ENCODE data around the gene ADRA2B.
"Not testable (repeated sequence)": the region's sequence is repeated elsewhere in the genome, so short reads cannot be mapped to it uniquely, and the experiment has no call there.

Gene ADRA2B

GRCh38 chr2:96150007-96150640 is 33.8 kb upstream of the ADRA2B start:
- DNase-seq = no peak

GRCh38 chr2:96148410-96149217 is 32.2 kb upstream of the ADRA2B start:
- DNase-seq = peak; percentile 88

DNA sequence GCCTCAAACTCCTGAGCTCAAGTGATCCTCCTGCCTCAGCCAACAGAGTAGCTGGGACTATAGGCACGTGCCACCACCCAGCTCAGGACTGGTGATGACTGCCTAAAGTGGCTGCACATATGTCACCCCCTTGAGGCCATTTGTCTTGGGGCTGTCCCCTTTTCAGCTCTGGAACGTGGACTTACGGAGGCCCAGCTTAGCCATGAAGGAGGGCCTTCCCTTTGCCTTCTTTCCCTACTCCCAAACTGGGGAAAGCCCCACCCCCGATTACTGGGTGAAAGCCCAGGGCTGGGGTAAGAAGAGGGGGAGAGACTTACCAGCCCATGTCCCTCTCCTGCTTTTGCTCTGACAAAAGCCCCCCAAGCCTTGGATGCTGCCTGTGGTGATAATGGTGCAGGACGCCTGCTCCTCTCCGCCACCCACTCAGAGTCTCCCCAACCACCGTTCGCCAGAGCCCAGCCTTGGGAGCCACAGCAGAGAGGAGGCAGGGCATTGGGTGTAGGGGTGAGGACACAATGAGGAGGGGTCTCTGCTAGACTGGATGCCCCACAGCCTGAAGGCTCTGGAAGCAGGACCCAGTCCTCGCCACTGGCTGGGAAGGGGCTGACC is 31.3 kb upstream of the ADRA2B start:
- DNase-seq = no peak

- DNase-seq = peak; percentile 47
Observed at GRCh38 chr2:96146881-96147592, 30.7 kb upstream of the ADRA2B start.

DNA sequence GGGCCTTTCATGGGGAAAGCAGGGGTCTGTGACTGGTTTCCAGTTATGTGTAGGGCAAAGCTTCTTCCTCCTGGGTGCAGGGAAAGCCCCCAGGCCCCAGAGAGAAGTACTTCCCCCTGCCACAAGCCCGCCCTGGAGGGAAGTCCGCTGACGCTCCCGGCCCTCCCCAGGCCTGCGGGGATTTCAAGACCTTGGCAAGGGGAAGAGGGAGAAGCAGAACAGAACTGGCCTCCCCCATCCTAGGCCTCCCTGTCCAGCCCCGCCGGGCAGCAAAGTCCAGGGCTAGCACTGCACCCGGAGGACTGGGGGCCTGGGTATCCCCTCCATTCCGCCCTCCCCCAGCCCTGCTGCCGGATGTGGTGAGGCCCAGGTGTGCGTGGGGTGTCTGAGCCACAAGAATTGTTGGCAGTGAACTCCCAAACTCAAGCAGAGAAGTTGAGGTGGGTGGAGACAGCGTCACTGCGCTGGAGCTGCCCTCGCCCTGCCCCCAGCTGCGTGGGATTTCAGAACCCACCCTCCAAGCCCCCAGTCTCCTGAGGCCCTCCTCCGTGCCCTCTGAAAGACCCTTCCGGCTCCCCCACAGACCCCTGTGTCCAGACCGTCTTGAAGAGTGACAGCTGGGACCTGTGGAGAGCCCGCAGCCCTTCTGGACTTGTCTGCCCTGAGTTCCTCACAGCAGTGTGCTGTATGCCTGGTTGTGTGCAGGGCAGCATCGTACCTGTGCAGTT is 29.9 kb upstream of the ADRA2B start:
- DNase-seq = no peak

DNA sequence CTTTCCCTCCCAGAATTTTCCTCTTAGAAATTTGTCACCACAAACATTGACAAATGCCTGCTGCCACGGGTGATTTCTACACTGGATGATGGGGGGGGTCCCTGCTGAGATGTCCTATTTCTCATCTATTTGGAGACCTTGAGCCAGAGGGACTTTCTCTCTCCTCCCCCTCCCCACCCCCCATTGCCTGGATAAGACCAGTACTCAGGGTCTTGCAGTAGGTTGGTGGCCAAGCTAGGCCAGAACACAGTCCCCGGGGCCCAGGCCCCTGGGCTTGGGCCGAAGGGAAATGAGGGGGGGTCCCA is 29.4 kb upstream of the ADRA2B start:
- DNase-seq = no peak

- peak; percentile 70 for DNase-seq
Observed at GRCh38 chr2:96145036-96145847, 28.9 kb upstream of the ADRA2B start, which contains the start of gene DUSP2. DUSP2 (minus strand) TSS chr2:96145440; CDS start chr2:96145354, 86 bp downstream.

DNA sequence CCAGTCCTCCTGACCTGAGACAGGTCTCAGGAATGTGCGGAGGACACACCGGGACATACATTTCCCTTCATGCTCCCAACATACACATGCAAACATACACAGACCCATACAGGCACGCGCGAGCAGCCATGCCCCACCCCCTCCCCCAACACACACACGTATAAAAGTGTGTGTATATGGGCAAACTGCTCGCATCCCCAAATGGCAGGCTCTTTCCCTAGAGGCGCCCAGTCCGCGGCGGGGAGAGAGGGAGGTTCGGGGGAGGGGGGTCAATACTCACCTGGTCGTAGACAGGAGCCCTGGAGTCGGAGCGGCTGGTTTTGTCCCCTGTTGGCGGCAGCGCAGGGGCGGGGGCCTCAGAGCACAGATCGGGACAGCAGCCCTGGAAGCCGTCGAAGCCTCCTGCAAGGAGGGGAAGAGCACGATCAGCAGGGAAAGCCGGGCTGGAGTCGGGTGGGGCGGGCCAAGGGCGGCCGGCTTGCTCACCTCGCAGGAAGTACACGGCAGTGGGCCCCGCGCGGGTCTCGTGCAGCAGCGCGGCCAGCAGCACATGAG is 28.2 kb upstream of the ADRA2B start:
- DNase-seq = no peak

GRCh38 chr2:96143848-96144480 is 27.6 kb upstream of the ADRA2B start:
- no peak for DNase-seq

DNA sequence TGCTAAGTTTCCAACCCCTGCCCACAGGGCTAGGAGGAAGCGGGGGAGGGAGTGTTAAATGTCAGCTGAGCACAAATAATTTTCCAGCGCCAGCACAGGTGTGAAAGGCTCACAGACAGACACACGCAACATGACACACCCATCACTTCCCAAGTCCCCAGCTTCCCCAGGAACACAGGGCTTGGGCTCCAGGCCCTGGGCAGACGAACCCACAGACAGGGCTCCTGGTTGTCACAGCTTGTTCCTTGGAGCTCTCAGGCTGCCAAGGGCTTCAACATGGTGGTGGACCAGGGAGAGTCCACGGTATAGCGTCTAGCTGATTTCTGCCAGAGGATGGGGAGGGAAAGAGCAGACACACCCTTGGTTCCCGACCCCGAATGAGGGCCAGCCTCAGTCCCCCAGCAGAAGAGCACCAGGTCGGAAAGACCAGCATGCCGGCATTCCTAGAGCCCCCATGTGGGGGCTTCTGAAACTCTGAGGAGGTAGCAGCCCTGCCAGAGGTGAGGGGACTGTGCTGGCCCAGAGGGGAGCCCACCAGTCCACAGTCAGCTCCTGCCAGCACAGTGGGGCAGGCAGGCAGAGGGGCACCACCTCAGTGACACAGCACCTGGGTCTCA is 27.0 kb upstream of the ADRA2B start:
- DNase-seq = no peak

DNA sequence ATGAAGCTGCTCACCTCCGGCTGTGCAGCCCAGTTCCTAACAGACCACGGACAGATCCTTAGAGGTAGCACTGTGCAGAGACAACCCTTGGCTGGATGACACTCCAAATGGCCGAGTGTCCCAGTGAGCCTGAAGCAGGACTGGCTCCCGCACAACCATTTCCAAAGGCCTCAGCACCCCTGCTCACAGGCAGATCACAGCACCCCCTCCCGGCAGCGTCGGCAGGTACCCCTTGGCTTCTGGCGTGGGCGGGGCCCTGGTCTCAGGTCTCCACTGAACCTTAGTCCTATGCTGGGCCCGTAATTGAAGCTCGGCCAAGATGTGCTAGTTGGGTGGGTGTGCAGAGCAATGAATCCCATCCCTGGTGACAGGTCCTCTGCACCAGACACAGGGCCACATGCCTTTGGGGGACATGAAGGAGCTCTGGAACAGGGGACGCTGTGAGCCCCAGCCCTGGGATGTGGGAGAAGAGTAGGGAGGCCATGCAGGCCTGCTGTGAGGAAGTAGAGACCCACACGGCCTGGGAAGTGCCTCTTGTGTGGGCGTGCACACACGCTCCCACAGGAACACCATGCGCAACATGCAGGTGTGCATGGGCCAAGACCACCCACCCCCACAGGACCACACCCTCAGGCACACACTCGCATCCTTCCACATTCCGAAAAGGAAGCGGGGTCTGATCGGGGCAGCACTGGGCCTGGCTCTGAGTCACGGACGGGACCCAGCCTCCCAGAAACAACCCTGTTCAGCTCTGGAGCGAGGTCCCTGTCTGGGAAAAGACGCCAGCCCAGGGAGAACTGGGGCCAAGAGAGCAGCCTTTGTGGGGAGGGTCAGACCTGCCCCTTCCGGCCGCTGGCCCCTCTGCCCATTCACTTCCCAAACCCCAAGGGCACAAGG is 26.1 kb upstream of the ADRA2B start:
- DNase-seq = no peak

- not testable (repeated sequence) for DNase-seq
Observed at GRCh38 chr2:96141624-96141967, 25.2 kb upstream of the ADRA2B start.

- DNase-seq = no peak
Observed at GRCh38 chr2:96140941-96141623, 24.7 kb upstream of the ADRA2B start.

DNA sequence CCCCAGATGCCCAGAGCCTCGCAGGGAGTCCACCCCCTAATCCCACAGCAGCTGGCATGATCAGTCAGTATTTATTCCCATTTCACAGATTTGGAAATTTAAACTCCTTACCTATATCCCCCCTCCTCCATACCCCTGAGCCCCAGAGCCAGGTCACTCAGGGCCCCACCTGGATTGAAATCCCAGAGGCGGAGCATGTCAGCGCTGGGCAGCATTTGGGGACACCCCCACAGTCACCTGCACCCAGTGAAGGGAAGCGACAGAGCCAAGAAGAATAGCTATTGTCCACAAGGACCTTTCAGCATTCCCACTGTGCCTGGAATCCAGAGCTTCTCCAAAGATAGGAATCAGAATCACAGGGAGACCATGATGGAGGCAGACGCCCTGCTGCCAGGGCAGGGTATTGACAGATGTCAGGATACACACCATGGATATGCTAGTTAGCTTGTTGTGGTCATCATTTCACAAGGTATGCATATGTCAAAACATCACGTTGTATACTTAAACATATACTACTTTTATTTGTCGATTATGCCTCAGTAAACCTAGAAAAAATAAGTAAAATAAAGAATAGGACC is 22.9 kb upstream of the ADRA2B start:
- DNase-seq = no peak

DNA sequence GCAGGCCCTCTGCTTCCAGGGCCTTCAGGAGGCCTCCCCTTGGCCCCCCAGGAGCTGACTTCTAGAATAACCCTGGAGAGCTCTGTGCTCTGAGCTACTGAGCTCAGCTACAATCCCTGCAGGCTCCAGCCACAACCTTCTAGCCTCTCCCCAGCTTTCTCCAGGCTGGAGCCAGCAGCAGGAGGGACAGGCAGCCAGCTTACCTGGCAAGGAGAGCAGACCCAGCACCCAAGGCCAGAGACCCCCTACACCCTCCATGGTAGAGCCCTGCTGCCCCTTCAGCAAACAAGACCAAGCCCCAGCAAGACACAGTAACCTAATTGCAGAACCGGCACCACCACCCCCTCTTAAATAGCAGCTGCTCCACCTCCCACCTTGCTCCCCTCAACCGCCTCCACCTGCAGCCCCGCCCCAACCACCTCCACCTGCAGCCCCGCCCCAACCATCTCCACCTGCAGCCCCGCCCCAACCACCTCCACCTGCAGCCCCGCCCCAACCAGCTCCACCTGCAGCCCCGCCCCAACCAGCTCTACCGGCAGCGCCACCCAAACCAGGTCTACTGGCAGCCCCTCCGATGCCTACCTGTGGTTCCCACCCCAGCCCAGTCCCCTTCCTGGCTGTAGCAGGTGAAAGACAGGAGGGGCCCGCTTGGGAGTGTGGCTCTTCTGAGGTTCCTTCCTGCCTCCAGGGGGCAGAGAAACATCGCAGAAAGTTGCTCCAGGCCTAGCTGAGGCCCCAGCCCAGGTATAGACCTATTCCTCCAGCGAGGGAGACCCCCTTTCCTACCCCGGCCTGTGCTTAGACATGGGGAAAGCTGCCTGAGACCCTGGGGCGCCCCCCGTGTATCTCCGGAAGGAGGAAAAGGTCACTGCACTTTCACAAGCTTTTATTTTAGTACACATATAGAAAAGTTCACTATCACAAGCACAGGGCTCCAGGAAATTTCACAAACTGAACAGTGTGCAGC is 22.1 kb upstream of the ADRA2B start, which contains the start of gene ASTL:
Gene ASTL (minus strand): TSS at position 324 of the 967 bp plus-strand sequence. CDS start 66 bp downstream, at position 258.
- peak; percentile 33 for DNase-seq

GRCh38 chr2:96137321-96138178 is 21.2 kb upstream of the ADRA2B start:
- DNase-seq = no peak

Measured in EL (cell line).